HG03558 (cell line): ENCODE data around the gene CES2.
"Not testable (repeated sequence)": the region's sequence is repeated elsewhere in the genome, so short reads cannot be mapped to it uniquely, and the experiment has no call there.

Source experiments
- ATAC-seq: cut with Tn5 transposase; IDR thresholded peaks from one replicate; pipeline ENCODE4 v1.9.1; 2021; ENCODE audit warnings: moderate number of reproducible peaks; ENCODE audit not compliant: unreplicated experiment; ENCODE audit errors: extremely low read depth

Gene CES2

GRCh38 chr16:66974156-66974931, 39.0 kb downstream of the CES2 start:
- ATAC-seq: not testable (repeated sequence)

- ATAC-seq: not testable (repeated sequence)
These were observed 39.6 kb downstream of the CES2 start for GRCh38 chr16:66974932-66975246.

GRCh38 chr16:66975302-66975893, 40.1 kb downstream of the CES2 start:
- ATAC-seq: no peak

- no peak for ATAC-seq
These were observed 41.4 kb downstream of the CES2 start for GRCh38 chr16:66976746-66977145.

DNA sequence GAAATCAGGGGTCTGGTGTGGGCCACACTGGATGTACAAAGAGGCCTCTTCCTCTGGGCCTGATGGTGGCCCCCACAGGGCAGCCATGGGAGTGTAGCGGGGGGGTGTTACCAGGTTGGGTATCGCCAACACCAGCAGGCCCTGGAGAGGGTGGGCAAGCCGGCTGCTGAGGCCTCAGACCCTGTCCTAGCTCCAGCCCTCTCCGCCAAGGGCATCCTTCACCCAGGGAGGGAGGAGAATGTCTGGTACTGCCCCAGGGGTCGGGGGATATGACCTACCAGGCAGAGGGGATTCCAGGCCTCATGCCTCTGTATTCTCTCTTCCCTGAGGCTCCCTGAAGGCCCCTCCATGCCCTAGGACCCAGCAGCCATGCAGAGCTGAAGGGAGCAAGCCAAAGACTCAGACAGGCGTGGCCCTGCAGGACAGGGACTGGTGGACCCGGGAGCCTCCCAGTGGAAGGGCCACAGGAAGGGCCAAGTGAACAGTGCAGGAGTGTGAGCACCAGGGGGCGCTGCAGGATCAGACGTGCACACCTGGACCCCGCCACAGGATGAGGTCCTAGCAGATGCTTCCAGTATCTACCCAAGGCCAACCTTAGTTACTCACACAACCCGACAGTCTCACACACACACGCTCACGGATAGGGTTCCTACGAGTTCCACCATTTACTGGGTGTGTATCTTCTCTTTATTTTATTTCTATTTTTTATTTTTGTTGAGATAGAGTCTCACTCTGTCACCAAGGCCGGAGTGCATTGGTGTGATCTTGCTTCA, 42.2 kb downstream of the CES2 start:
- ATAC-seq: no peak

GRCh38 chr16:66979011-66979717, 43.8 kb downstream of the CES2 start:
- ATAC-seq: no peak

- ATAC-seq: no peak
These were observed 47.7 kb downstream of the CES2 start for GRCh38 chr16:66983033-66983432.

DNA sequence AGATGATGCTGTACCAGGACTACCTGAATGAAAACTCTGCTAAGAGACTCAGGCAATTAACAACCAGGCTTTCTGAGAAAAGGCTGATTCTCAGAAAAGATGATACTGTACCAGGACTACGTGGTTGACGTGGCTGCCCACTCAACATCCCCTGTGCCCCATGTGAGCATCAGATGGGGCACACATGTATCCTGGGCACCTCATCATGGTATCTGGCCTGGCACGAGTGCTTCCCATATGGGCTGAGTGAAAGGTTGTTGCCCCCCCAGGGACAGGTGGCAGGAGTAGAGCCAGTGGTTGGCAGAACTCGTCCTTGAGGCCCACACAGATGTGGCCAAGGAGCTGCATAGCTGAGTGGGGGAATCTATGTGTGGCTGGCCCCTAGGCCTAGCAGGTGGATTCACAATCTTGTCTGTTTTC, 49.6 kb downstream of the CES2 start:
- no peak for ATAC-seq

DNA sequence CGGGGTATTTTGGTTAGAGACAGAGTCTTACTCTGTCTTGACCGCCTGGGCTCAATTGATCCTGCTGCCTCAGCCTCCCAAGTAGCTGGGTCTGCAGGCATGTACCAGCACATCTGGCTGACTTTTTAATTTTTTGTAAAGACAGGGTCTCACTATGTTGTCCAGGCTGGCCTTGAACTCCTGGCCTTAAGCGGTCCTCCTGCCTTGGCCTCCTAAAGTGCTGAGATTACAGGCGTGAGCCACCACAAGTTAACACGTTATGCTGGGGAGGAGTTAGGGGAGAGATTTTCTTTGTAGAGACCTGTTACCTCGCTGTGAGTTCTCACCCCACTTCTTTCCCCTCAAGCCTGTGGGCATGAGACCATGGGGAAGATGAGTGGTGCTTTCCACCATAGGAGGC, 51.2 kb downstream of the CES2 start:
- ATAC-seq: no peak

GRCh38 chr16:66988197-66988788, 53.0 kb downstream of the CES2 start, which contains the start of gene CES4A:
TSS of gene CES4A (plus strand) at chr16:66988589. CDS start at chr16:66988773, 184 bp downstream.
- no peak for ATAC-seq

GRCh38 chr16:66991545-66992077, 56.3 kb downstream of the CES2 start:
- no peak for ATAC-seq

- not testable (repeated sequence) for ATAC-seq
These were observed 58.2 kb downstream of the CES2 start for GRCh38 chr16:66993558-66993957.
